Body of pancreas (tissue), 4 donors: ENCODE results near the gene ZMYND11. TPM values are rescaled to one million over a fixed set of nuclear protein-coding genes. Genes with fewer than 3 reads are reported as not detected.

Experiments used
- ATAC-seq: fragments of 150-250 bp; one replicate; pipeline ENCODE4 v1.9.1; 2016
- DNase-seq, 4 donors: peaks; one replicate each; pipeline ENCODE4 v3.0.0-alpha.2; 2019
- H3K27ac ChIP-seq, 4 donors: fragments of 200-600 bp; sonication (generic); 1 replicate in 3 of 4; 2 replicates in 1 of 4; pipeline versions ENCODE4 v1.5.1 to v1.6.1; 2016 to 2019; ENCODE audit warnings: mild to moderate bottlenecking in 1 of 4, mixed read lengths in 1 of 4, moderate library complexity in 1 of 4
- H3K27me3 ChIP-seq, 2 donors: fragments of 200-600 bp; sonication (generic); one replicate each; pipeline ENCODE4 v1.6.0; 2016; ENCODE audit warnings: mild to moderate bottlenecking in 1 of 2
- H3K36me3 ChIP-seq, 2 donors: fragments of 200-600 bp; sonication (generic); replicated peaks in 1 of 2; 2 replicates each; pipeline ENCODE4 v1.5.1; 2016; ENCODE audit warnings: low read depth in 2 of 2; ENCODE audit not compliant: insufficient read depth in 1 of 2
- H3K4me1 ChIP-seq: fragments of 200-600 bp; sonication (generic); one replicate; pipeline ENCODE4 v1.6.0; 2016
- H3K4me3 ChIP-seq, 2 donors: fragments of 200-600 bp; sonication (generic); 1 replicate in 1 of 2; 2 replicates in 1 of 2; pipeline ENCODE4 v1.5.1; 2016 to 2019
- H3K9me3 ChIP-seq, 3 donors: fragments of 200-600 bp; sonication (generic); 1 replicate in 2 of 3; 2 replicates in 1 of 3; pipeline ENCODE4 v1.5.1; 2016
- POLR2A ChIP-seq, 3 donors: fragments of 450-650 bp; IDR thresholded peaks; one replicate each; pipeline ENCODE4 v1.6.1; 2016; ENCODE audit warnings: antibody characterized with exemption in 3 of 3, mild to moderate bottlenecking in 2 of 3
- WGBS, 2 donors: methylation state at CpG; one replicate each; pipeline ENCODE4 v1.1.5; 2017; 5-methylcytosine and 5-hydroxymethylcytosine counted together
- intact Hi-C: fragments of 100-400 bp; cut with DNase I; formaldehyde crosslinking; loops from one replicate; pipeline ENCODE4 v1.15.1; 2023
- total RNA-seq, 2 donors: library from RNA; depleted of rRNA; stranded (reverse); fragments of >200 nt; gene quantifications; one replicate each; pipeline ENCODE4 v1.1.0, GENCODE V29; 2016
- TF ChIP-seq, protein P1 (sequence below), 7 experiments: fragments of 450-650 bp in 4 of 7; fragments of 200-600 bp in 3 of 7; sonication (generic) in 3 of 7; IDR thresholded peaks; one replicate each; pipeline ENCODE4 v1.5.1; 2016 to 2019; ENCODE audit warnings: antibody characterized with exemption in 7 of 7

ZMYND11 gene
- total RNA-seq, 2 donors from 2014 or later = 37.6 to 43.8 TPM

DNA sequence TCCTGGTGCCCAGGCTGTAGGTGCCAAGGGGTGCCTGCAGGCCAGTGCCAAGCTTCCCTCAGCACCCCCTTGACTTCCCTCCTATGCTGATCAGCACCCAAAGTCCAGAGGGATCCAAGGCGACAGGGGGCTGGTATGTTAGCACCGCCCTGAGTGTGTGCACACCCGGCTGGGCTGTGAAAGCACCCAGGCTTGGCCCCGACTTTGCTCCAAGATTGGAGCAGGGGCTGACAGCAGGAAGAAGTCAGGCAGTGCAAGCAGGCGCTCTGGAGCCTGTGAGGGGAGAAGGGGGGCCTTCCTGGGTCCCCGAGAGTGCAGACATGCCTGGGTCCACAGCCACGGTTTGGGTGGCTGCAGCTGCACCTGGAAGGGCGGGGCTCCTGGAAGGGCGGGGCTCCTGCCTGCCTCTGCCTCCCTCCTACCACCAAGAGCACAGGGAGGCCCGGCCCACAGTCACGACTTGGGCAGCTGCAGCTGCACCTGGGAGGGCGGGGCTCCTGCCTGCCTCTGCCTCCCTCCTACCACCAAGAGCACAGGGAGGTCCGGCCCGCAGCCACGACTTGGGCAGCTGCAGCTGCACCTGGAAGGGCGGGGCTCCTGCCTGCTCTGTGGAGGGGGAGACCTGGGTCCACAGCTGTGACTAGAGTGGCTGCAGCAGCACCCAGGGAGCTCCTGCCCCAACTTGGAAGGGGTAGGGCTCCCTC lies 30.2 kb upstream of the ZMYND11 start:
- peaks cover 24% of the 10 kb centered on the region for H3K4me1 ChIP-seq
- ATAC-seq (peak; percentile 89), DNase-seq (peak; percentile 49 to 82 (median 66))
- H3K9me3 ChIP-seq = no peaks in the 10 kb centered on the region
- intact Hi-C loops = no loop called here
- no peaks in the 10 kb centered on the region for H3K27me3 ChIP-seq
- peak overlapping the region in 2 of 4 donors; percentile 2 to 38 for H3K27ac ChIP-seq
- H3K36me3 ChIP-seq = no peaks in the 10 kb centered on the region
- WGBS, 2 donors = 45 to 62% methylated on average over 13 to 14 of the region's 16 CpGs
- no peak overlapping the region for H3K4me3 ChIP-seq
- TF ChIP-seq POLR2A (IDR thresholded peaks at IDR 0.05) = no peak
- TF ChIP-seq, protein P1, sequence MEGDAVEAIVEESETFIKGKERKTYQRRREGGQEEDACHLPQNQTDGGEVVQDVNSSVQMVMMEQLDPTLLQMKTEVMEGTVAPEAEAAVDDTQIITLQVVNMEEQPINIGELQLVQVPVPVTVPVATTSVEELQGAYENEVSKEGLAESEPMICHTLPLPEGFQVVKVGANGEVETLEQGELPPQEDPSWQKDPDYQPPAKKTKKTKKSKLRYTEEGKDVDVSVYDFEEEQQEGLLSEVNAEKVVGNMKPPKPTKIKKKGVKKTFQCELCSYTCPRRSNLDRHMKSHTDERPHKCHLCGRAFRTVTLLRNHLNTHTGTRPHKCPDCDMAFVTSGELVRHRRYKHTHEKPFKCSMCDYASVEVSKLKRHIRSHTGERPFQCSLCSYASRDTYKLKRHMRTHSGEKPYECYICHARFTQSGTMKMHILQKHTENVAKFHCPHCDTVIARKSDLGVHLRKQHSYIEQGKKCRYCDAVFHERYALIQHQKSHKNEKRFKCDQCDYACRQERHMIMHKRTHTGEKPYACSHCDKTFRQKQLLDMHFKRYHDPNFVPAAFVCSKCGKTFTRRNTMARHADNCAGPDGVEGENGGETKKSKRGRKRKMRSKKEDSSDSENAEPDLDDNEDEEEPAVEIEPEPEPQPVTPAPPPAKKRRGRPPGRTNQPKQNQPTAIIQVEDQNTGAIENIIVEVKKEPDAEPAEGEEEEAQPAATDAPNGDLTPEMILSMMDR (IDR thresholded peaks at IDR 0.05) = no peak

DNA sequence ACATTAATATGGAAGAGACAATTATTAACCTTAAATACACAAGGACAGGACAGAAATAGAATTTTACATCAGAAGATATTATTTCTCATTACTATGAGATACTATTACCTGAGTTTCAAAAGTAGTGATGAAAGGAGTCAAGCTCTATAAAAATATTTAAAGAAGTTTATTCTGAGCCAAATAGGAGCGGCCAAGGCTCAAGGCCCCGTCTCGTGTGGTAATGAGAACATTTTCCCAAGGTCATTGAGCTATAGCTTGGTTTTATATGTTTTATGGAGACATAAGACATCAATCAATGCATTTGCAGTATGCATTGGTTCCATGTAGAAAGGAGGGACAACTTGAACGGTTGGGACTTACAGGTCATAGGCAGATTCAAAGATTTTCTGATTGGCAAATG lies 29.4 kb upstream of the ZMYND11 start:
- ATAC-seq (peak; percentile 49), DNase-seq (no peak)
- no peaks in the 10 kb centered on the region for H3K36me3 ChIP-seq
- H3K4me1 ChIP-seq = peaks cover 24% of the 10 kb centered on the region
- H3K27ac ChIP-seq = peak overlapping the region in 1 of 4 donors; percentile 7
- no peaks in the 10 kb centered on the region for H3K27me3 ChIP-seq
- H3K4me3 ChIP-seq = no peak overlapping the region
- no peaks in the 10 kb centered on the region for H3K9me3 ChIP-seq
- intact Hi-C loops = no loop called here
- 26 to 28% methylated on average over 4 of the region's 4 CpGs for WGBS, 2 donors
- TF ChIP-seq, protein P1 (IDR thresholded peaks at IDR 0.05) = no peak
- no peak for TF ChIP-seq POLR2A (IDR thresholded peaks at IDR 0.05)

DNA sequence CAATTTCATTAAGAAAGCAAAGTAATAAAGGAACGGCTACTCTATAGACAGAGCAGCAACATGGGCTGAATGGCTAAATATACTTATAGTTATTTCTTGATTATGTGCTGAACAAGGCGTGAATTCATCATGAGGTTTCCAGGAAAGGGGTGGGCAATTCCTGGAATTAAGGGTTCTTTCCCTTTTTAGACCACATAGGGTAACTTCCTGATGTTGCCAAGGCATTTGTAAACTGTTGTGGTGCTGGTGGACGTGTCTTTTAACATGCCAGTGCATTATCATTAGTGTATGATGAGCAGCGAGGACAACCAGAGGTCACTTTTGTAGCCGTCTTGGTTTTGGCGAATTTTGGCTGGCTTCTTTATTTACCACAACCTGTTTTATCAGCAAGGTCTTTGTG lies 28.5 kb upstream of the ZMYND11 start:
- peaks cover 24% of the 10 kb centered on the region for H3K4me1 ChIP-seq
- DNase-seq (no peak), ATAC-seq (no peak)
- no peaks in the 10 kb centered on the region for H3K9me3 ChIP-seq
- H3K4me3 ChIP-seq = no peak overlapping the region
- no peak for TF ChIP-seq POLR2A (IDR thresholded peaks at IDR 0.05)
- TF ChIP-seq, protein P1 (IDR thresholded peaks at IDR 0.05) = no peak
- intact Hi-C loops = no loop called here
- WGBS, 2 donors = 60 to 63% methylated on average over 6 of the region's 6 CpGs
- H3K27me3 ChIP-seq = no peaks in the 10 kb centered on the region
- no peaks in the 10 kb centered on the region for H3K36me3 ChIP-seq
- no peak overlapping the region for H3K27ac ChIP-seq

DNA sequence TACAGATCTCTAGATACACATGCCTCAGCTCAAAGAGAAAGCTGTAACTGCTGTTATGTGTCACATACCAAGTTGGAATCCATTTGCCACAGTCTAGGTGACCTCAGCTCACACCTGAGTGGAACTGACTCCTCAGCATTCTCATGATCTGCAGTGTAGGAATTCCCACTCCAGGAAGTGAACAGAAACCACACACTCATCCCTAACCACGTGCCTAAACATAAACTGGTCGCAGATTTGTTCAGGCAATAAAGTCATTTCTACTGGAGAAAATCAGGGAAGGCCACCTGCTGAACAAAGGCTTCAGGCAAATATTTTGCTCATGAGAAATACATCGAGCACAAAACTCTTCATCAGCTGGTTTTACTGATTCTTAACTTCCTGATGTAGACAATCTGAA lies 23.0 kb upstream of the ZMYND11 start:
- TF ChIP-seq, protein P1 (IDR thresholded peaks at IDR 0.05) = no peak
- no peak for TF ChIP-seq POLR2A (IDR thresholded peaks at IDR 0.05)
- Histone ChIP-seq H3K9me3 (no peaks in the 10 kb centered on the region), H3K36me3 (no peaks in the 10 kb centered on the region), H3K27ac (no peak overlapping the region), H3K4me3 (no peak overlapping the region), H3K27me3 (no peaks in the 10 kb centered on the region), H3K4me1 (no peaks in the 10 kb centered on the region)
- 41 to 45% methylated on average over 3 of the region's 3 CpGs for WGBS, 2 donors
- DNase-seq (no peak), ATAC-seq (peak; percentile 56)
- intact Hi-C loops = no loop called here

DNA sequence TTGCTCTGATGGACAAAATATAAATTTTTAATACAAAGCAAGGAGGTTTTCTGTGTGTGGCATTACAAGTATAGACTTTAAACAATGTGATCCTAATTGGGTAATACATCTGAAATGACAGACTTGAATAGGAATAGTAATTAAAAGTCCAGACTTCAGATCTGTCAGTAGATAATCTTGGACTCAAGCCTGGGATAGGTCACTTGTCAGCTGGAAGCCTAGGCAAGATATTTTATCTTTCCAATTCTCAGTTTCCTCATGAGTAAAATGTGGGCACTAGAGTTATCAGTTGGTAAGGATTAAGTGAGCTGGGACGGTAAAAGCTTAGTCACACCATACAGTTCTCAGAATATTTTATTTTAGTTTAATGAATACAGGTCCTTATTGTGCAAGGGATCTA lies 10.4 kb upstream of the ZMYND11 start:
- intact Hi-C loops = no loop called here
- no peaks in the 10 kb centered on the region for H3K27me3 ChIP-seq
- 78 to 89% methylated on average over 1 of the region's 1 CpG for WGBS, 2 donors

More for the DNA sequence above, 10.4 kb upstream of the ZMYND11 start:
- ATAC-seq (no peak), DNase-seq (no peak)
- no peak overlapping the region for H3K4me3 ChIP-seq
- no peaks in the 10 kb centered on the region for H3K36me3 ChIP-seq
- H3K9me3 ChIP-seq = no peaks in the 10 kb centered on the region
- H3K27ac ChIP-seq = no peak overlapping the region
- no peak for TF ChIP-seq POLR2A (IDR thresholded peaks at IDR 0.05)
- TF ChIP-seq, protein P1 (IDR thresholded peaks at IDR 0.05) = no peak
- H3K4me1 ChIP-seq = no peaks in the 10 kb centered on the region
